Measurements from ENCODE around the gene TWIST2. TPM values are rescaled to one million over a fixed set of nuclear protein-coding genes. Genes with fewer than 3 reads are reported as not detected.

Gene TWIST2
- total and polyA plus RNA-seq, 7 donors = 0.92 to 92.2 (median 53.9) TPM

DNA sequence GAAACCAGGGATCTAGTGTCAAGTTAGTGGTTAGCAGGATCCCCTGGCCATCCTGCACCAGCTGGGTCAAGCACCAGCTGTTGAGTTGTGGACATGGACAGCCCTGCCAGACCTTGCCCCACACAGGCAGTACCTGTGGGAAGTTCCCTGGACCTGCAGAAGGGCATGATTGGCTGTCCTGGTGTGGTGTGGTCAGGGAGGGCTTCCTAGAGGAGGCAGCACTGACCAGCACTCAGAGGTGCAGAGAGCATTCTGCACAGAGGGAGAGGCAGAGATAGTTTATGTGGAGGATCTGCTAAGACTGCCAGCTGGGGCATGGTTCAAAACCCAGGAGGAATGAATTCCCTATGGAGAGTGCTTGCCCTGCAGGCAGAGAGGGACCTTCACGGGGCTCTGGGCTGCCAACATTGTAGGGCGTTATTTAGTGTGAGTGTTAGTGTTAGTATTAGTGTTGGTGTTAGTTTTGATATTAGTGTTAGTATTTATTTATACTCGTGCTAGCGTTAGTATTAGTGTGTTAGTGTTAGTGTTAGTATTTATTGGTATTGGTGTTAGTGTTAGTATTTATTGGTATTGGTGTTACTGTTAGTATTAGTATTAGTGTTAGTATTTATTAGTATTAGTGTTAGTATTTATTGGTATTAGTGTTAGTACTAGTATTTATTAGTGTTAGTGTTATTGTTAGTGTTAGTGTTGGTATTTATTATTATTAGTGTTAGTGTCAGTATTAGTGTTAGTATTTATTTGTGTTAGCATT is 31.9 kb downstream of the TWIST2 start:
- no peak for TF ChIP-seq POLR2AphosphoS5 (IDR thresholded peaks at IDR 0.05)
- no peak for TF ChIP-seq EP300 (IDR thresholded peaks at IDR 0.05)
- TF ChIP-seq CTCF (IDR thresholded peaks at IDR 0.05) = no peak
- no peak for DNase-seq
- Histone ChIP-seq H3K4me1 (peaks cover 0 to 49% (median 47%) of the 10 kb centered on the region in 4 donors), H3K9me3 (no peaks in the 10 kb centered on the region), H3K27me3 (no peaks in the 10 kb centered on the region), H3K27ac (no peak overlapping the region), H3K36me3 (no peaks in the 10 kb centered on the region), H3K4me3 (no peak overlapping the region)
- intact Hi-C loops (cut with DNase I) = no loop called here
- 75 to 84% methylated on average over 4 of the region's 4 CpGs for WGBS, 2 donors

DNA sequence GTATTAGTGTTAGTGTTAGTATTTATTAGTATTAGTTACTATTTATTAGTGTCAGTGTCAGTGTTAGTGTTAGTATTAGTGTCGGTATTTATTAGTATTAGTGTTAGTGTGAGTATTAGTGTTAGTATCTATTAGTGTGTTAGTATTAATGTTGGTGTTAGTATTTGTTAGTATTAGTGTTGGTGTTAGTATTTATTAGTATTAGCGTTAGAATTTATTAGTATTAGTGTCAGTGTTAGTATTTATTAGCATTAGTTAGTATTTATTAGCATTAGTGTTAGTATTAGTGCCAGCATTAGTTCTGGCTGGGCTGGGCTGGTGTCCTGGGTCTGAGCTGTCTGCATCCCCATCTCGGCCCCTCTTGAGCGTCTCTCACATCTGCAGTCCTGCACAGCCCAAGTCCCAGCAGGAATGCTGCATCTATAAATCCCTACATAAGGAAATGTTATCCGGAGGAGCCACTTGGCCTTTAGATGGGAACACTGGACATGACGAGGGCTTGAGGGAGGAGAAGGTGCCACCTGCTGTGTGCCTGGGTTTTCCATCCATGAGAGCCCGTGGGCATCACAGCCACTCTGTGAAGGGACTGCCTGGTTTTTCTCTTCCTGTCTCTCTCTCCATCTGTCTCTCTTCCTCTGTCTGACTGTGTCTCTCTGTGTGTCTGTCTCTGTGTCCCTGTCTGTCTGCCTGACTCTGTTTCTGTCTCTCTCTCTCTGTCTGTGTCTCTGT is 33.6 kb downstream of the TWIST2 start:
- H3K27me3 ChIP-seq = no peaks in the 10 kb centered on the region
- WGBS, 2 donors = 51 to 77% methylated on average over 7 of the region's 7 CpGs
- no peak overlapping the region for H3K4me3 ChIP-seq
- H3K36me3 ChIP-seq = no peaks in the 10 kb centered on the region
- intact Hi-C loops (cut with DNase I) = no loop called here
- no peaks in the 10 kb centered on the region for H3K9me3 ChIP-seq
- peak overlapping the region in 3 of 4 donors; percentile 56 to 67 (median 61) for H3K27ac ChIP-seq
- peaks cover 0 to 36% (median 33%) of the 10 kb centered on the region in 4 donors for H3K4me1 ChIP-seq
- DNase-seq = no peak
- TF ChIP-seq EP300 (IDR thresholded peaks at IDR 0.05) = no peak
- TF ChIP-seq POLR2AphosphoS5 (IDR thresholded peaks at IDR 0.05) = no peak
- TF ChIP-seq CTCF (IDR thresholded peaks at IDR 0.05) = no peak
- no peak for TF ChIP-seq POLR2A (IDR thresholded peaks at IDR 0.05)

GRCh38 chr2:238882082-238882755 is 34.3 kb downstream of the TWIST2 start:
- no peak overlapping the region for H3K4me3 ChIP-seq
- WGBS, 2 donors = 48 to 75% methylated on average over 6 of the region's 6 CpGs
- no peak for TF ChIP-seq CTCF (IDR thresholded peaks at IDR 0.05)
- no peak for TF ChIP-seq POLR2AphosphoS5 (IDR thresholded peaks at IDR 0.05)
- no peak for TF ChIP-seq POLR2A (IDR thresholded peaks at IDR 0.05)
- no peak for TF ChIP-seq EP300 (IDR thresholded peaks at IDR 0.05)
- no peak for DNase-seq
- intact Hi-C loops (cut with DNase I) = no loop called here
- H3K9me3 ChIP-seq = no peaks in the 10 kb centered on the region
- no peaks in the 10 kb centered on the region for H3K27me3 ChIP-seq
- peaks cover 0 to 6% (median 1%) of the 10 kb centered on the region in 4 donors for H3K36me3 ChIP-seq
- peak overlapping the region in 3 of 4 donors; percentile 56 to 67 (median 61) for H3K27ac ChIP-seq
- H3K4me1 ChIP-seq = peaks cover 0 to 36% (median 33%) of the 10 kb centered on the region in 4 donors

DNA sequence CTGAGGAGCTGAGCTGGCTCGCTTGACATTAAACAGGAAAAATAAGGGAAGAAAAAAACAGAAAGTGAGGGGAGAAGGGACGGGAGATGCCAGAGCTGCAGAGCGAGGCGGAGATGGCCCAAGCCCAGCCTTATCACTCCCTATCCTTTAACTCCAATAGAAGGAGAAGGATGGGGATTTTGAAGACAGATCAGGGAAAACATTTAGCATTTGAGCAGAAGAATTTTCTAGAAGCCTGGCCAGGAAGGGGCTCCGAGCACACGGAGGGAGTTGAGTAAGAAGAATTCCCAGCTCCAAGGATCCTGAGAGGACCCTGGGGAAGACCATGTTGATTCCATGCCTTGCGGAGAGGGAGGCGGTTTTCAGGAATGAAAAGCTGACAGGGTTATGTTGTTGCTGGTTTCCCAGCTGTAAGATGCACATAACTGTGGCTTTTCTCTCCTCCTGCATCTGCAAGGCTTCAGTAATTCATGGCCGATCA is 35.6 kb downstream of the TWIST2 start:
- TF ChIP-seq POLR2AphosphoS5 (IDR thresholded peaks at IDR 0.05) (peak in 1 of 4 donors; percentile 39), CTCF (IDR thresholded peaks at IDR 0.05) (no peak)
- peaks cover 0 to 11% (median 2%) of the 10 kb centered on the region in 4 donors for H3K36me3 ChIP-seq
- H3K4me3 ChIP-seq = no peak overlapping the region
- WGBS, 2 donors = 68 to 81% methylated on average over 9 of the region's 9 CpGs
- H3K9me3 ChIP-seq = no peaks in the 10 kb centered on the region
- H3K4me1 ChIP-seq = peaks cover 0 to 36% (median 33%) of the 10 kb centered on the region in 4 donors
- DNase-seq = no peak
- intact Hi-C loops (cut with DNase I) = no loop called here
- peak overlapping the region in 3 of 4 donors; percentile 56 to 67 (median 61) for H3K27ac ChIP-seq
- H3K27me3 ChIP-seq = no peaks in the 10 kb centered on the region
